ENCODE data around the gene MEF2D. TPM values are rescaled to one million over a fixed set of nuclear protein-coding genes. Genes with fewer than 3 reads are reported as not detected.

The MEF2D gene
- total and polyA plus RNA-seq, 2 experiments from 2014 or later, result 35.1 to 64.6 TPM

DNA sequence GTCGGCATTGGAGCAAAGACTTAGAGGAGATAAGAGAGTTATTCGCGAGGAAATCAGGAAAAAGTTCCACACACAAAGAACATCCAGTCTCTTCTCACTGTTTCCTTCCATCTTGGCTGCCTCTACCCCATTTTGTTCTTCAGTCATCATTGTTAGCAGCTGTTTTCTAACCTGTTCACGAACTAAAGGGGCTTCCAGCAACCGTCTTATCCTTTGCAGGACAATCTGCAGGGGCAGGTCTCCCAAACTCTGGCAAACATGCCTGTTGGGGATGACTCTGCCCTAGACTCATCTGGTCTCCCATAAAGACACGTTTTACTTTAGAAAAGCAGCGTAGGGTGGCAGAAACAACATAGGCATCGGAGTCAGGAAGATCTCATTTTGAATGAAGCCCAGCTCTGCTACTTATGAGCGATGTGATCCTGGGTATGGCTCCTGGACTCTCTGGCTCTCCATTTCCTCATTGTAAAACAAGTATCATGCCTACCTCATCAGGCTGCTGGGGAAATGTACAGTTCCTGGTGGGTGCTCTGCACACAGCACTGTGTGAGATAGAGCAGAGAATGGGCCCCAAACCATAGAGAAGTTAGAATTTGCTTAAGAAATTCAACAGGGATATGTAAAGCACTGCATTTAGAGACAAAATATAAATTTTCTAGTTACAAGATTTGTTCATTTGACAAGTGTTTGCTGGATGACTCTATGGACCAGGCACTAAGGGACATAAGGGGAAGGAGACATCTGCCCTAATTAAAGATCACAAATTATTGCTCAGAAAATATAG, 59.7 kb downstream of the MEF2D start:
- TF ChIP-seq, protein P1, sequence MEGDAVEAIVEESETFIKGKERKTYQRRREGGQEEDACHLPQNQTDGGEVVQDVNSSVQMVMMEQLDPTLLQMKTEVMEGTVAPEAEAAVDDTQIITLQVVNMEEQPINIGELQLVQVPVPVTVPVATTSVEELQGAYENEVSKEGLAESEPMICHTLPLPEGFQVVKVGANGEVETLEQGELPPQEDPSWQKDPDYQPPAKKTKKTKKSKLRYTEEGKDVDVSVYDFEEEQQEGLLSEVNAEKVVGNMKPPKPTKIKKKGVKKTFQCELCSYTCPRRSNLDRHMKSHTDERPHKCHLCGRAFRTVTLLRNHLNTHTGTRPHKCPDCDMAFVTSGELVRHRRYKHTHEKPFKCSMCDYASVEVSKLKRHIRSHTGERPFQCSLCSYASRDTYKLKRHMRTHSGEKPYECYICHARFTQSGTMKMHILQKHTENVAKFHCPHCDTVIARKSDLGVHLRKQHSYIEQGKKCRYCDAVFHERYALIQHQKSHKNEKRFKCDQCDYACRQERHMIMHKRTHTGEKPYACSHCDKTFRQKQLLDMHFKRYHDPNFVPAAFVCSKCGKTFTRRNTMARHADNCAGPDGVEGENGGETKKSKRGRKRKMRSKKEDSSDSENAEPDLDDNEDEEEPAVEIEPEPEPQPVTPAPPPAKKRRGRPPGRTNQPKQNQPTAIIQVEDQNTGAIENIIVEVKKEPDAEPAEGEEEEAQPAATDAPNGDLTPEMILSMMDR (IDR thresholded peaks at IDR 0.05; ENCODE audit: low read depth, low read length), result no peak
- DNase-seq (ENCODE audit: low read depth in 1 of 2, low spot score in 1 of 2), result no peak
- H3K4me1 ChIP-seq (ENCODE audit: low read depth), result peaks cover 6% of the 10 kb centered on the region
- peaks cover 83% of the 10 kb centered on the region for H3K27me3 ChIP-seq
- H3K9me3 ChIP-seq (ENCODE audit: low read depth), result no peaks in the 10 kb centered on the region
- no peak overlapping the region for H3K4me3 ChIP-seq
- no peaks in the 10 kb centered on the region for H3K36me3 ChIP-seq
- H3K27ac ChIP-seq, result no peak overlapping the region

DNA sequence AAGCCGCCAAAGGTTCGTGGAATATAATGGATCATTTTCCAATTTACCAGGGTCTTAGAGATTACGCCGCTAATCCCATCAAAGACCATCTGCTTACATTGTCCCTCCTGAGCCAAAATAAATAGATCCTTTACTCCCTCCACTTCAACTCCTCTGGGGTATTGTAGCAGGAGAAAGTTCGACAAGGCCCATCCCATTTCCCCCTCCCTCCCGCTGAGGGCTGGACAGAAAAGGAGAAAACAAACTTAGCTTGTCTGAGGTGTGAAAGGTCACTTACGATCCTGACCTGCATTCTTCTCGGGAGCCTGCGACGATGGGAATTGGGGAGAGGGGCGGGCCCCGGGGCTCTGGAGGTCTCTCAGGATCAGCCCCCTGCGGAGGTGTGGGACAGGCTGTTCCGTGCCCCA, 60.8 kb downstream of the MEF2D start:
- H3K9me3 ChIP-seq (ENCODE audit: low read depth), result no peaks in the 10 kb centered on the region
- TF ChIP-seq, protein P1 (IDR thresholded peaks at IDR 0.05; ENCODE audit: low read depth, low read length), result no peak
- H3K27me3 ChIP-seq, result peaks cover 94% of the 10 kb centered on the region
- DNase-seq (ENCODE audit: low read depth in 1 of 2, low spot score in 1 of 2), result no peak
- no peak overlapping the region for H3K27ac ChIP-seq
- no peak overlapping the region for H3K4me3 ChIP-seq
- H3K36me3 ChIP-seq, result no peaks in the 10 kb centered on the region
- H3K4me1 ChIP-seq (ENCODE audit: low read depth), result peaks cover 11% of the 10 kb centered on the region

GRCh38 chr1:156439036-156439776, 61.4 kb downstream of the MEF2D start:
- Histone ChIP-seq H3K27me3 (peaks cover 98% of the 10 kb centered on the region), H3K36me3 (no peaks in the 10 kb centered on the region), H3K4me1 (ENCODE audit: low read depth) (peaks cover 11% of the 10 kb centered on the region), H3K27ac (no peak overlapping the region), H3K4me3 (no peak overlapping the region), H3K9me3 (ENCODE audit: low read depth) (no peaks in the 10 kb centered on the region)
- TF ChIP-seq, protein P1 (IDR thresholded peaks at IDR 0.05; ENCODE audit: low read depth, low read length), result no peak
- DNase-seq (ENCODE audit: low read depth in 1 of 2, low spot score in 1 of 2), result no peak

DNA sequence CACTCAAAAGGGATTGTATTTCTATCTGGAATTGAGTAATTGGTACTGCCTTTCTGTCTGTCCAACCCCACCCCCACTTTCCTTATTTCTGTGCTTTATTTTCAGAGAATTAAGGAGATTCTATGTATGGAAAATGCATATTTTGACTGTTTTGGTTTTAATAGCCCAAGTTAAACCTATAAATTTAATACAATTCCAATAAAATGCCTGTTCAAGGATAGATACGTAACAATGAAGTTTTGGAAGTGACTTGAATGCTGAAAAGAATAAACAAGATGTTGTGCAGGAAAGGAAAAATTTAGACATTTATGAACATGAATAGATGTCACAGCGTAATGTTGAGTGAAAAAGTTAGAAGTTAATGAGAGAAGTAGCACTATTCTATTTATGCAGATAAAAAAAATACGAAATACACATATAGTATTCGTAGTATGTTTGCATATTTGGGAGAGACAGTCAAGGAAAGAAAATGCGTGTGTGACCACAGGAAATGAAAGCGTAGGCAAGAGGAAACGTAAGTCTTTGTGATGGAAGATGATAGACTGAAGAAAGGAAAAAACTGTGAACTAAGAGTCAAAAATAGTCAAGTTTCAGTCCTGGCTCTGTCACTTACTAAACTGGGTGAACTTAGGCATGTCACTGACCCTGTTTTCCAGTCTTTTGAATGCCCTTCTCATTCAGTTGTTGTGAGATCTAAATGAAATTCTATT, 62.1 kb downstream of the MEF2D start:
- Histone ChIP-seq H3K36me3 (no peaks in the 10 kb centered on the region), H3K27ac (no peak overlapping the region), H3K9me3 (ENCODE audit: low read depth) (no peaks in the 10 kb centered on the region), H3K27me3 (peaks cover 100% of the 10 kb centered on the region), H3K4me3 (no peak overlapping the region), H3K4me1 (ENCODE audit: low read depth) (peaks cover 11% of the 10 kb centered on the region)
- TF ChIP-seq, protein P1 (IDR thresholded peaks at IDR 0.05; ENCODE audit: low read depth, low read length), result no peak
- no peak for DNase-seq (ENCODE audit: low read depth in 1 of 2, low spot score in 1 of 2)

GRCh38 chr1:156437037-156437867, 63.3 kb downstream of the MEF2D start:
- H3K27ac ChIP-seq, result no peak overlapping the region
- peaks cover 15% of the 10 kb centered on the region for H3K4me1 ChIP-seq (ENCODE audit: low read depth)
- no peak overlapping the region for H3K4me3 ChIP-seq
- DNase-seq (ENCODE audit: low read depth in 1 of 2, low spot score in 1 of 2), result no peak
- no peaks in the 10 kb centered on the region for H3K36me3 ChIP-seq
- no peaks in the 10 kb centered on the region for H3K9me3 ChIP-seq (ENCODE audit: low read depth)
- TF ChIP-seq, protein P1 (IDR thresholded peaks at IDR 0.05; ENCODE audit: low read depth, low read length), result no peak
- peaks cover 100% of the 10 kb centered on the region for H3K27me3 ChIP-seq

Data from cardiac muscle cell (in vitro differentiated cells and primary cell).